Esophagus muscularis mucosa (tissue), 4 donors: ENCODE data around the gene CDC42BPA. TPM values are rescaled to one million over a fixed set of nuclear protein-coding genes. Genes with fewer than 3 reads are reported as not detected.

Experiments
- DNase-seq: peaks from one replicate; pipeline ENCODE4 v3.0.0-alpha.2; 2017; ENCODE audit errors: extremely low spot score
- H3K27ac ChIP-seq, 4 donors: fragments of 200-600 bp; sonication (generic); replicated peaks in 1 of 4; 1 replicate in 3 of 4; 2 replicates in 1 of 4; pipeline ENCODE4 v1.5.1; 2016 to 2019; ENCODE audit warnings: mild to moderate bottlenecking in 1 of 4
- H3K27me3 ChIP-seq, 4 donors: fragments of 200-600 bp; sonication (generic); one replicate each; pipeline versions ENCODE4 v1.5.1 to v1.6.0; 2016 to 2019
- H3K36me3 ChIP-seq, 4 donors: fragments of 200-600 bp; sonication (generic); one replicate each; pipeline ENCODE4 v1.5.1; 2016 to 2019
- H3K4me1 ChIP-seq, 4 donors: fragments of 200-600 bp; sonication (generic); one replicate each; pipeline ENCODE4 v1.5.1; 2016 to 2019
- H3K4me3 ChIP-seq, 4 donors: fragments of 200-600 bp; sonication (generic); 1 replicate in 2 of 4; 2 replicates in 2 of 4; pipeline ENCODE4 v1.5.1; 2016 to 2019; ENCODE audit warnings: mild to moderate bottlenecking in 4 of 4, moderate library complexity in 1 of 4
- H3K9me3 ChIP-seq, 4 donors: fragments of 200-600 bp; sonication (generic); 1 replicate in 3 of 4; 2 replicates in 1 of 4; pipeline ENCODE4 v1.5.1; 2016 to 2019
- EP300 ChIP-seq: sonication (generic); formaldehyde crosslinking; IDR thresholded peaks from one replicate; pipeline ENCODE4 v1.6.1; 2017; ENCODE audit warnings: antibody characterized with exemption
- POLR2A ChIP-seq: fragments of 450-650 bp; IDR thresholded peaks from one replicate; pipeline ENCODE4 v1.6.1; 2017; ENCODE audit warnings: antibody characterized with exemption, moderate library complexity, mild to moderate bottlenecking, low read depth
- POLR2AphosphoS5 ChIP-seq, 2 donors: sonication (generic); formaldehyde crosslinking; IDR thresholded peaks; one replicate each; pipeline ENCODE4 v1.6.1; 2017; ENCODE audit warnings: antibody characterized with exemption in 2 of 2
- WGBS: methylation state at CpG from one replicate; pipeline ENCODE4 v1.1.5; 2018; 5-methylcytosine and 5-hydroxymethylcytosine counted together
- intact Hi-C: fragments of 100-400 bp; cut with DNase I; formaldehyde crosslinking; loops from one replicate; pipeline ENCODE4 v1.15.1; 2023
- total RNA-seq, 4 donors: library from RNA; depleted of rRNA; stranded (reverse); fragments of >200 nt; gene quantifications; one replicate each; pipeline versions ENCODE4 v1.1.0 to v1.2.1, GENCODE V29; 2016
- TF ChIP-seq, protein P1 (sequence below), 3 experiments: fragments of 200-600 bp in 2 of 3; fragments of 450-650 bp in 1 of 3; sonication (generic) in 2 of 3; IDR thresholded peaks; one replicate each; pipeline ENCODE4 v1.5.1; 2017 to 2019; ENCODE audit warnings: antibody characterized with exemption in 3 of 3, mild to moderate bottlenecking in 2 of 3, moderate library complexity in 1 of 3

CDC42BPA gene
- total RNA-seq, 4 donors from 2014 or later = 59.5 to 72.2 (median 69.7) TPM

DNA sequence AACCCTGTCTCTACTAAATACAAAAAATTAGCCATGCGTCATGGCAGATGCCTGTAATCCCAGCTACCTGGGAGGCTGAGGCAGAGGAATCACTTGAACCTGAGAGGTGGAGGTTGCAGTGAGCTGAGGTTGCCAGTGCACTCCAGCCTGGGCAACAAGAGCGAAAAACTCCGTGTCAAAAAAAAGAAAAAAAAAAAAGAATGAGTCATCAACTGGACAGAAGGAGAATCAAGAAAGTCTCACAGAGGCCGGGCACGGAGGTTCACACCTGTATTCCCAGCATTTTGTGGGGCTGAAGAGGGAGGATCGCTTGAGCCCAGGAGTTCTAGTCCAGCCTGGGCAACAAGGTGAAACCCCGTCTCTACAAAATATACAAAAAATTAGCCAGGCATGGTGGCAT lies 45.5 kb upstream of the CDC42BPA start:
- no peak for DNase-seq
- 93% methylated on average over 7 of the region's 7 CpGs for WGBS
- intact Hi-C loops = no loop called here
- Histone ChIP-seq H3K27ac (no peak overlapping the region), H3K9me3 (no peaks in the 10 kb centered on the region), H3K27me3 (no peaks in the 10 kb centered on the region), H3K4me1 (no peaks in the 10 kb centered on the region), H3K36me3 (no peaks in the 10 kb centered on the region), H3K4me3 (no peak overlapping the region)
- TF ChIP-seq POLR2A (no peak), POLR2AphosphoS5 (IDR thresholded peaks at IDR 0.05) (no peak), EP300 (no peak)
- TF ChIP-seq, protein P1, sequence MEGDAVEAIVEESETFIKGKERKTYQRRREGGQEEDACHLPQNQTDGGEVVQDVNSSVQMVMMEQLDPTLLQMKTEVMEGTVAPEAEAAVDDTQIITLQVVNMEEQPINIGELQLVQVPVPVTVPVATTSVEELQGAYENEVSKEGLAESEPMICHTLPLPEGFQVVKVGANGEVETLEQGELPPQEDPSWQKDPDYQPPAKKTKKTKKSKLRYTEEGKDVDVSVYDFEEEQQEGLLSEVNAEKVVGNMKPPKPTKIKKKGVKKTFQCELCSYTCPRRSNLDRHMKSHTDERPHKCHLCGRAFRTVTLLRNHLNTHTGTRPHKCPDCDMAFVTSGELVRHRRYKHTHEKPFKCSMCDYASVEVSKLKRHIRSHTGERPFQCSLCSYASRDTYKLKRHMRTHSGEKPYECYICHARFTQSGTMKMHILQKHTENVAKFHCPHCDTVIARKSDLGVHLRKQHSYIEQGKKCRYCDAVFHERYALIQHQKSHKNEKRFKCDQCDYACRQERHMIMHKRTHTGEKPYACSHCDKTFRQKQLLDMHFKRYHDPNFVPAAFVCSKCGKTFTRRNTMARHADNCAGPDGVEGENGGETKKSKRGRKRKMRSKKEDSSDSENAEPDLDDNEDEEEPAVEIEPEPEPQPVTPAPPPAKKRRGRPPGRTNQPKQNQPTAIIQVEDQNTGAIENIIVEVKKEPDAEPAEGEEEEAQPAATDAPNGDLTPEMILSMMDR (IDR thresholded peaks at IDR 0.05) = no peak

DNA sequence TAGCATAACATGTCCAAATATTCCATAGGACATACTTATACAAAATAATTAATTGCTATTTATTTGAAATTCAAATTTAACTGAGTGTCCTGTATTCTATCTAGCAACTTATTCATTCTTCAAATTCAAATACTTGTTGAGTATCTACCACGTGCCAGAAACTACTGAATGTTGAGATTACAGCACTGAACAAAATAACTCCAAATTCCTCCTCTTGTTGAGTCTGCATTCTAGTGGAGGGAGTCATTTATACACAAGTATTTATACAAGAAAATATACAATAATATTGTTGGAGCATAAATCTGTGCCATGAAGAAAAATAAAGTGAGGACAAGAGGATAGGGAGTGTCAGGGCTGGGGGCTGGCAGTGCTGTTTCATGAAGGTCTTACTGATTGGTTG lies 43.7 kb upstream of the CDC42BPA start:
- WGBS = 76% methylated on average over 1 of the region's 1 CpG
- TF ChIP-seq, protein P1 (IDR thresholded peaks at IDR 0.05) = no peak
- no peak for TF ChIP-seq EP300
- no peak for TF ChIP-seq POLR2AphosphoS5 (IDR thresholded peaks at IDR 0.05)
- no peak for TF ChIP-seq POLR2A
- no peaks in the 10 kb centered on the region for H3K36me3 ChIP-seq
- no peak overlapping the region for H3K27ac ChIP-seq
- no peaks in the 10 kb centered on the region for H3K9me3 ChIP-seq
- intact Hi-C loops = no loop called here
- H3K27me3 ChIP-seq = no peaks in the 10 kb centered on the region
- no peak for DNase-seq
- no peak overlapping the region for H3K4me3 ChIP-seq
- peaks cover 0 to 6% (median 3%) of the 10 kb centered on the region in 4 donors for H3K4me1 ChIP-seq

DNA sequence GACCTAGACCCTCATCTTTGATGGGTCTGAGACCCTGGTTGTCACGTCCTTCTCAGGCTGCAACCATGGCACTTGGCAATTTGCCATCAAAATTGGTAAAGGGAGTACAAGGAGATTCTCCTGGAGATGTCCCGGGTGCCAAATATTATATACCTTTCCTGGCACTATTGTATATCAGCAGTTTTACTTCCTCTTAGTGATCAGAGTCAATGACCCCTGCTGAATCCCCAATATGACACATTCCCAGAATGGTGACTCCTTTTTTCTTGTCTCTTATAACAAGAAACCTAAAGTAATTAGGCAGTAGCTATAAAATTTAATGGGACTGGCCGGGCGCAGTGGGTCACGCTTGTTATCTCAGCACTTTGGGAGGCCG lies 39.6 kb upstream of the CDC42BPA start:
- H3K4me1 ChIP-seq = peaks cover 0 to 12% (median 10%) of the 10 kb centered on the region in 4 donors
- no peaks in the 10 kb centered on the region for H3K27me3 ChIP-seq
- no peaks in the 10 kb centered on the region for H3K9me3 ChIP-seq
- H3K36me3 ChIP-seq = no peaks in the 10 kb centered on the region
- WGBS = 95% methylated on average over 6 of the region's 6 CpGs
- no peak overlapping the region for H3K4me3 ChIP-seq
- no peak for DNase-seq
- intact Hi-C loops = no loop called here
- peak overlapping the region in 3 of 4 donors; percentile 45 to 65 (median 62) for H3K27ac ChIP-seq
- TF ChIP-seq POLR2A = no peak
- TF ChIP-seq, protein P1 (IDR thresholded peaks at IDR 0.05) = no peak
- TF ChIP-seq POLR2AphosphoS5 (IDR thresholded peaks at IDR 0.05) = no peak
- TF ChIP-seq EP300 = no peak

DNA sequence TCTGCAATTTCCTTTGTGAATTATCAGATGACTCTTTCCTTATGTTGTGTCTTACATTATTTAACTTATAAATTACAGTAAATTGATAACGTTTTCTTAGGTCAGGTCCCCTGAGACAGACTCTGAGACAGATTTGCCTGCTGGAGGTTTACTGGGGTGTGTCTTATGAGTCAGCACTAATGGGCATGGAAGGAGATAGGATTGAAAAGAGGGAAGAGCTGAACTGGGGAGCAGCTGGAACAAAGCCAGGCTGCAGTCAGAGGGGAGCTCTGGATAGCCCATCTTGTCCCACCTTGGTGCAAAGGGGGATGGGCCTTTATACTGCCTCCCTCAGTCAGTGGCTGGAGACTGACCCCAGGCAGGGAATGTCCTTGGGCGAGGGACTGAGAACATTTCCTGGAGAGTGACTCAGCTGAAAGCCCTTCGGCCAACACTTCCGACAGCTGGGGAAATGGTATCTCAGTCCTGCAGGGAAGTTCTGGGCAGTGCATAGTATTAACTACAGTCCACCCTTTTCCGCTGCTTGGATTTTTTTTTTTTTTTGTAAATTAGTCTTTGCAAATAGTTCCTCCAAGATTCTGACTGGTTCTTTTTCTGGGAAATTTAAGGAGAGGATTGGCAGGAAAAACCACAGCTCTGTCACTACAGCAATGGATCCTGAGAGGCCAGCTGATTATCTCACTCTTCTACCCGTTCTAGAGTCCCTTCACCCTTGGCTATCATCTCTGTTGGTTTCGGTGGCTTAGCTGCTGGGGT lies 39.1 kb upstream of the CDC42BPA start:
- H3K27me3 ChIP-seq = no peaks in the 10 kb centered on the region
- no peak for DNase-seq
- no peaks in the 10 kb centered on the region for H3K9me3 ChIP-seq
- 67% methylated on average over 7 of the region's 7 CpGs for WGBS
- no peaks in the 10 kb centered on the region for H3K36me3 ChIP-seq
- H3K4me3 ChIP-seq = no peak overlapping the region
- H3K4me1 ChIP-seq = peaks cover 0 to 12% (median 10%) of the 10 kb centered on the region in 4 donors
- H3K27ac ChIP-seq = peak overlapping the region in 3 of 4 donors; percentile 56 to 65 (median 62)
- peak; percentile 62 to 66 for TF ChIP-seq POLR2AphosphoS5 (IDR thresholded peaks at IDR 0.05)
- TF ChIP-seq POLR2A = no peak
- intact Hi-C loops = no loop called here

DNA sequence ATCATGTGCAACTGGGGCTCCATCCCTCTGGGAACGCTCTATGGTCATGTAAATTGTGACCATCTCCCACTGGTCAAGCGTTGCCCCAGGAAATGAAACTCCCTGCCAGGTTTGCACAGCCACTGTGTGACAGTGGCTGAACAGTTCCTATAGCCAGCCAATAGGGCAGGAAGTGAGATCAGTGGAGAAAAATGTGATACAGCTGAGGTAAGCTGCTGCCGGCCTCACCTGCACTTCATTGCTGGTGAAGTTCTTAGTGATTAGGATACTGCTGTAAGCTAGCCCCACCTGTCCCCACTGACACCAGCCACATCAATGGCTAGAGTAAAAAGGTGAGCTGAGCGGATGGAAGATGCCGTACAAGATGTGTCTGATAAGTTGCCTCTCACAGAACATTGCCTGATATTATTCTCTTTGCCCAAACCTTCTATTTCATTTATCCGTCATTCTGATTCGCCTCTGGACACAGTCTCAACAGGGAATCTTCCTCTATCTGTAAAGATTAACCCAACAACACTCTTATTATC lies 38.4 kb upstream of the CDC42BPA start:
- TF ChIP-seq EP300 = no peak
- TF ChIP-seq POLR2AphosphoS5 (IDR thresholded peaks at IDR 0.05) = no peak
- TF ChIP-seq, protein P1 (IDR thresholded peaks at IDR 0.05) = no peak
- TF ChIP-seq POLR2A = no peak
- no peaks in the 10 kb centered on the region for H3K27me3 ChIP-seq
- peaks cover 4 to 14% (median 11%) of the 10 kb centered on the region in 4 donors for H3K4me1 ChIP-seq
- intact Hi-C loops = no loop called here
- 79% methylated on average over 6 of the region's 7 CpGs for WGBS
- DNase-seq = no peak
- peak overlapping the region in 3 of 4 donors; percentile 56 to 65 (median 62) for H3K27ac ChIP-seq
- no peaks in the 10 kb centered on the region for H3K9me3 ChIP-seq
- H3K36me3 ChIP-seq = no peaks in the 10 kb centered on the region
- no peak overlapping the region for H3K4me3 ChIP-seq
